Inflammatory macrophage (primary cell): ENCODE measurements around the gene SIGLEC12.

ENCODE experiments used
- DNase-seq, 2 donors: peaks; one replicate each; pipeline ENCODE4 v3.0.0-alpha.2; 2020 to 2022
- total RNA-seq, 18 experiments: gene quantifications; one replicate each; lab custom pipeline; 2026; ENCODE audit warnings: mixed read lengths in 6 of 18, inconsistent platforms in 2 of 18; lab: John Stamatoyannopoulos, UW

The SIGLEC12 gene
- 0 to 28.0 (median 0.37) reads per million in 18 experiments for total RNA-seq

DNA sequence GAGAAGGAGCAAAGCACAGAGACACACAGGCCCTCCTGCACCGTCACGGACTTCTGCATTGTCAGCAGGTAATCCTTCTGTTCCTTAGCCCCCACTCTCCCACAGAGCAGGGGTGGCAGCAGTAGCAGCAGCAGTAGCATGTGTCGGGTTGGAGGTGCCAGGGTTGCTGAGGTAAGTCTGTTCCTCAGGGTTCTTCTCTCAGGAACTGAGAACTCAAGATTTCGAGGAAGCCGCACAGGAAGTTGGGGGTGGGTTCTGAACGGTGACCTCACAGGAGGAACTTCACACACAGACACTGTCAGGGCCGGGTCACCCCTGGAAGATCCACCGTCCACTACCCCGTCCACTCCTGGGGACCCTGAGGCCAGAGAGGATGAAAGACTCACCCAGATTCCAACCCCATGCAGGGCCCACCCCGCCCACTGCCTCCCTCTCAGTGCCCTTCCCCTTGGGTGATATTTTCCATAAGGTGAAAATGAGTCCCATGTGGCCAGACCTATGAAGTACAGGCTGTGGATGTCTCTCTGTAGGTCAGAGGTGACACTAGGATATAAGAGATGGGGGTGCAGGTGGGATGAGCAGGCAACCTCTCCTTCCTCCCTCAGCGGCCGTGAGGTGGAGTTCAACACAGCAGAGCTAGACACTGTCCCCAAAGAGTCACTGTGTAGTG is at the start of gene SIGLEC12:
TSS of gene SIGLEC12 (minus strand) at position 207 of the 670 bp plus-strand sequence. CDS start at position 140, 67 bp downstream.
- peak; percentile 84 to 91 for DNase-seq

DNA sequence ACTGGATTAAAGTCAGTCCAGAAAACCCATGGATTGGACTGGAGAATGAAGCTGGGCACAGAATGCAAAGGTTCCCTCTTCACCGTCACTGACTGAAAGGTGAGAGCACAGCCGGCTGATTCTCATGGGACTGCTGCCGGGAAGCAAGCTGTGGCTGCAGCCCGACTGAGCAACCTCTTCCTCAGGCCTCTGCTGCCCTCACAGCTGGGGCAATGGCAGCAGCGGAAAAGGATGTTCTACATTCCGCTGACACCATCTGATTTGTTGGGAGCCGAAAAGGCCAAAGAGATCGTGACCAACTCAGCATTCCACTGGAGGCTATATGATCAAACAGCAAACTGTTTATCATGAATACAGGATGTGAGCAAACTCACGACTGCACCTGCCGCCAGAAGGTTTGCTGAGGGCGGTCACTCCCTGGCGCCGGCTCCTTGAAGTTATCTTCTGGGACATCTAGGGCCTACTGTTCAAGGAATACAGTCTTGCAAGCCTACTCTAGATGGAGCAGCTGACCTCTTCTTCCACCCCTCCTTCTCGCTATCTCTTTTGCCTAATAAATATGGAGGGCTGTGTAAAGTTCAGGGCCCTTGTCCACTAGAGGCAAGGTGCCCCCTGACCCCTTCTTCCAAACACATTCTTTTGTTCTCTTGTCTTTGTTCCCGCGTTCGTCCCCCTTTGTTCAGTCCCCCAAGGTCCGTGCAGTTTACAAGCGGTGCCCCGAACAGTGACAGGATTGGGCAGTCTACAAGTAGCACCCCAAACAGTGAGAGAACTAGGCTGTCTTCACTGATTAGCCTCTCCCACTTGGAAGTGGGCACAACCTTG is 49.5 kb upstream of the SIGLEC12 start:
- no peak for DNase-seq

DNA sequence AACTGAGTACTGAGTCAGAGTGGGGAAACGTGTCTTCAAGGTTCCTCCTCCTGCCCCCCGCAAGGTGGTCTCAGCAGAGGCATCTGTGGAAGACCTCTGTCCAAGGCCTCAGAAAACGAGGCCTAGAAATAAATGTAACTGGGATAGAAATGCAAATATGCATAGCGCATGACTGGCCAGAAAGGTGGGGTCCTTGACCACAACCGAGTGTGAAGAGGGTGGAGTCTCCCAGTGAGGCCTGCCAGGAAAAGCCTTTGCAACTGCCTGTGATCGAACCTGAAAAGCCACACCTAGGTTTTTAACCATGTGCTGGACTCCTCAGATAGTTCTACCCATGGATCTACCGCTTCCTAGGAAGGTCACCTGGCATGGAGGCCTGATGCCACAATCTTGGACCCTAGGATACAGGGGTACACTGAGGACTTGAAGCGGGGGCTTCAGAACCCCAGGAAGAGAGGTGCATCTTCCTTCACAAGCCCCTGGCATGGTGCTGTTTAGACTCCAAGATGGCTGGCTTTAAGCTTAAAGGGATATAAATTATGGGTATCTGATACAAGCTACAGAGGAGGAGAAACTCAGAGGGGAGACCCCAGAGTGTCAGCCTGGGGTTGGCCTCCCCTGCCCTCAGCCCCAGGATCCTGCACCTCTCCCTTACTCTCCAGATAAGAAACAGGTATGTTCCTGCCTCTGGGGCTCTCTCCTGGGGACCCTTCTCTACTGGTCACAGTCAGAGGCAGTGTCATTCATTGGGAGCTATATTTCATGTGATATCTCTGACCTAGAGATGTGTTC is 48.1 kb upstream of the SIGLEC12 start:
- DNase-seq: no peak

DNA sequence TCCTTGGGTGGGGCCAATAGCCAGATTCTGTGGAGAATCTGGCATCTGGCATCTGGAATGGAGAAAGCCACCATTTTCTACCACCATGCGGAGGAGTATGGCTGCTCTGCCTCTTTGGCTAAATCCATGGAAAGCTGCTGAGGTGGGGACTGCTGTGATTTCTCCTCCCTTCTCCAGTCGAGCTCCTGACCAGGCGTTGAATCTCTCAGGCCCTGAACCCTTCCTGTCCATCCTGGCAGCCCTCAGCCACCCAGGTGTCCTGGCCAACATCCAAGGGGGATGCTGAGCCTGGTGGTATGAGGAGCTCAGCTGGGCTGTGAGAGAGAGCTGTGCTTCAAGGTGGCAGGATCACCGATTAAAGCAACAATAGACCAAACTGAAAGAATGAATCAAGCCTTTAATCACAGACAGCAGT is 47.3 kb upstream of the SIGLEC12 start:
- no peak for DNase-seq

DNA sequence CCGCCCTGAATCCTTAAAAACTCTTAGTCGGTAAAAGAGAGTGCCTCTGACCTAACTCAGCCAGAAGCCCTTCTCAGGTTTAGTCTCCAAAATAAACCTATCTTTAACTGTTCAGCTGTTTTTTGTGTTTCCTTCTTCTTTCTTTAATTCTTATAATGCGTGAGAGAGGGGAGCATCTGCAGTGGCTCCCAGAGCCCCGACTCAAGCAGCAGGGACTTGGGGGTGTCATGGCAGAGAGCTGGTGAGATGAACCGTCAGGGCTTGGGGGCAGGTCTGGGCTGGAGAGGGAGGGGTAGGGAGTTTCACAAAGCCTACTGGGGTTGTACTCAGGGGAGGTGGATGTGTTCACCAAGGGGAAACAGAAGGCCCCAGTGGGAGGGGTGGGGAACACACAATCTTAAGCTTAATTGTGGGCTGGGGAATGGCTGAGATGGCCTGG is 46.6 kb upstream of the SIGLEC12 start:
- no peak for DNase-seq

DNA sequence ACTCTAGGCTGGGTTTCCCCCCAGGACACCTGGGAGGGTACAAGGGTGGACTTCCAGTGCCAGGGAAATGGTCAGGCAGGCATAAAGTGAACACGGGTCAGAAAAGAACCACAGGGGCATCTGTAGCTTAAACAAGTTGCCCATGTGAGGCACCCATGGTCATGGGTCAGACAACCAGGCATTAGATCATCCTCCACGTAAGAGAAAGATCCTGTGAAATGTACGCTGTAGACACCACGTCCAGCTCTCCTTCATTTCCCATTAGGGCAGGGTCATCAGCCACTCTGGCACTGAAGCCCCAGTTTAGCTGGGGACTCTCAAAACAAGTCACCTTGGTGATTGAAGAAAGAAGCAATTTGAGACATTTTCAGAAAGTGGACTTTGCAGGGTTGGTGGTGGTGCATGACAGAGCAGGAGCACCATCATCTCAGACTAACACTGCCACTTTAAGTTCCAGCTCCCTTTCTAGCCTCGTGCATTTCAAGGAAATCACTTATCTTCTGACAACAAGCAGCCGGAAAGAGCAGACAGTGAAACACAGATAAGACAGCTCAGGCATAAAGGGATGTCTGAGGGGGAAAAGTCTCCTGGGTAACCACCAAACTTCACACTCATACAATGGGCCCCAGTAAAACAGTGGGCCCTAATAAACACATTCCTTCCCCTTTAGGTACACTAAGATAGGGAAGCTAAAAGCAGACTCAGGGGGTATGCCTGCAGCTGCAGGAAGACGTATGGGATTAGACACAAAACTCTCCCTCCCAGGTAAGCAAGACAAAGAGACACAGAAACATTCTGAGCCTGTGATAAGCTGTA is 46.0 kb upstream of the SIGLEC12 start:
- peak in 1 of 2 donors; percentile 35 for DNase-seq

DNA sequence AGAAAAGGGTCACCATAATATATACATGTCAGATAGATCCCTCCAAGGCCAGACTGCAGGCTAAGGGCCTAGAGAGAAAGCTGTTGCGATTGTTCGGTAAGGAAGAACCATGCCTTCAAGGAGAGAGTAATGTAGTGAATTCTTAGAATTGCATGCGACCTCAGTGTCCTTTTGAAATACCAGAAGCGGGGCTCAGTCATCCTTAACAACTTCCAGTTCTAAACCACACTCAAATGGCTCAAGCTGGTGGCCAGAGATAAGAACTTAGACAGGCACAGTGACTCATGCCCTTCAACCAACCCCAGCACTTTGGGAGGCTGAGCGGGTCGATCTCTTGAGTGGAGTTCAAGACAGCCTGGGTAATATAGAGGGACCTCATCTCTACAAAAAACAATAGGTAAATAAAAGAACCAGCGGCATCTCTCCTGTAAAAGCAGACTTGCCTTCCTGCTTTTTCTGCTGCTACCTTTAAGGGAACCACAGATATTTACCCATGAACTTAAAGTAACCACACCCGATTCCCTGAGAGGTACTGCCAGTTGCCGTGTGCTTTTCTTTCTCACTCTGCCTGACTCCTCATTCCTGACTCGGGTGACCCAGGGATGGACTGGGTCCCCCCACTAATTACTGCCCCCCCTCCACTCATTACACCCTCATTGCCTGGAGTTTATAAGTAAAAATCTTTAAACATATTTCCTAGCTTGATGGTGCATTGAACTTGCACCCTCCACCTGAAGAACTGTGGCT is 45.2 kb upstream of the SIGLEC12 start:
- peak; percentile 81 for DNase-seq

DNA sequence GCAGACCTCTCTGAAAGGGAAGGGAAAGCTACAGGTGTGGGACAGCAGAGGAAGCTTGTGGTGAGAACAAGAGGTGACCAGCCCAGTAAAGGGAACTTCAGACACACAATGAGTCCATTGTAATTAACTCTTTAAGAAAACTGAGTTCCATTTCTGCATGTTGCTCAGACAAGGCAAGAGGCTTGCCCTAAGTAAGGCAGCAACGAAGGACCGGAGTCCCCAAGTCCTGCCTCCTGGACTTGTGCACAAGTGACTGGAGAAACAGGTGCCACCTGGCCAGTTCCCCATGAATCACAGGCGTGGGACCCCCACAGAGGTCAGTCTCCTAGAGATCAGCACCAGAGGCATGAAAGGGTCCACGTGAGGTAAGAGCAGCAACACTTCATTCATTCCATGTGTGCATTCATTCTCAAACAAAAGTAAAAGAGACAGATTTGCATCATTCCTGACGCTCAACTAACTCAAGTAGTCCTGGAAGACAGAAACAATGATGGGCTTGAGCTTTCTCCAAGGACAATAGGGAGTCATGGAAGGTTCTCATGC is 44.6 kb upstream of the SIGLEC12 start:
- no peak for DNase-seq

DNA sequence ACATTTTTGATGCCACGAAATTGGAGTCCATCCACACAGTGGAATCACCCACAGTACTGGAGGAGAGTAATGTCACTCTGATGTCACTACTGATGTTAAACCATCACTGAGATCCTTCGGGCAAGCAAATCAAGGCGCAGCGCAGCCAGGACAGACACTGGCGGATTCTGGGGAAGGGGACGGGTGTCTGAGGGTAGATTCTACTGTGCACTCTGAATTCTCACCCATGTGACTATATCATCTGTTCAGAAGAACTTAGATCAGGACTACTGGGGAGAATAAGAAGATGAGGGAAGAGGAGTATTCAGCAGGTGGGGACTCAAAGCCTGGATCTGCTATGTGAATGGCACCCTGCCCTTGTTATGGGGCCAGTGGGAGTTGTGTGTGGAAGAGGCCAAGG is 42.4 kb upstream of the SIGLEC12 start:
- no peak for DNase-seq

DNA sequence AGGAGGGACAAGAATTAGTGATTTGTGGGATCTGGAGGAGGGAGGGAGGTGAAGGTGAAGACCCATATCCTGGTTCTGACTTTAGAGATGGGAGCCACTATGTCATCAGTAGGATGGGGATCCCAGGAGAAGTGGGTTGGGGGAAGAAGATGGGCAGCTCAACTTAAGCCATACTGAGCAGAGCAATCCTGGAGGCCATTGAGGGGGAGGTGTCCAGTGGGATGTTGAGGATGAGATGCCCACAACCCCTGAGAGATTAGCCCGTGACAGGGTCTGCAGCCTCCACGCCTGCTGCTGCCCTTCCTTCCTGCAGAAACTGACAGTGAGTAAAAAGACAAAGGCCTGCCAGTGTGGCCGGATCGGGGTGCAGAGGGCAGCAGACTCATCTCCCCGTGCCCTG is 41.1 kb upstream of the SIGLEC12 start:
- DNase-seq: no peak

DNA sequence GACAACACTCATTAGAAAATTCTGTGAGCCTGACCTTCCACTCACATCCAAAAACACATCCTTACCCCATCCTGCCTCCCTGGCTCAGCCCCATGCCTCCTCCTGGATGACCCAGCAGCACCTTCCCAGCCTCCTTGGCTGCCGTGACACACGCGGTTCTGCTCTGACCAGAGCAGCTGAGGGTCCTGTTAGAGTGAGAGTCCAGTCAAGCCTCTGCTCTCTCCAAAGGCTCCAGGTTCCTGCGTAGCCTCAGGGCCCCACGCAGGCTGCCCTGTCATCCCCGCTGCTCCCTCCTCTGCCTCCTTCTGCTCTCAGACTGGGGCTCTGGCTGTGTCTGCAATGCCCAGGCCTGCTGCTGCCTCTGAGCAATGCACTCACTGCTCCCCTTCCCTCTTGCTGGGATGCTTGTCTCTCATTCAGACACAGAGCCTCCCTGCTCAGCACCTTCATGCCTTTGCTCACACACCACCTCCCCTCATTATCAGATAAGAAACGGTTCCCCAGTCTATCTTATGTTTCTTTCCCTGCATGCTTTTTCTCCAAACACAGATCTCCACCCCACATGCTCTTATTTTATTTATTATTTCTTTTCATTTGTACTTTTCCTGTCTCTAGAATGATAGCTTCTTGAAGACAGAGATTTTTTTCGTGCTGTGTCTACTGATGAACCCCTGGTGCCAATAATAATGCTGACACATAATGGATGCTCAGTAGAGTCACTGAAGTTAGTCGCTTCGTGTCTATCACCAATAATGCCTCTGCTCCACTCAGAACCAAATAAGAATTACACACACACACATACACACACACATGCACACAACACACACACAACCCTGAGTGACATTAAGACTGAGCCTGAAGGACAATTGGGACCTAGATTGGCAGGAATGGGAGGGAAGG is 40.1 kb upstream of the SIGLEC12 start:
- no peak for DNase-seq

DNA sequence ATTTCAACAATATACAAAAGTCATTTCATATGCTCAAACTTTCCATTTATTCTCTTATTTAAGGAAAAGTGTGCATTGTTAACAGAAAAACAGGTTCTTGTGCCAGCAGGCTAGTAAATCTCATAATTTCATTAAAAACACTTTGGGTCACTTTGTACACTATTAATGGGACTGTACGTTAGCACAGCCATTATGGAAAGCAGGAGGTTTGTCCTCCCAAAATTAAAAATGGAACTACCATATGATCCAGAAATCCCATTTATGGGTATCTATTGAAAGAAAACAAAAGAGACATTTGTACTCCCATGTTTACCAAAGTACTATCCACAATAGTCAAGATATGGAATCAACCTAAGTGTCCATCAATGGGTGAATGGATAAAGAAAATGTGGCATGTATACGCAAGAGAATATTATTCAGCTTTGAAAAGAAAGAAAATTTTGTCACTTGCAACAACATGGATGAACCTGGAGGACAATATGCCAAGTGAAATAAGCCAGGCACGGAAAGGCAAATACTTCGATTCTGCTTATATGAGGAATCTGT is 38.3 kb upstream of the SIGLEC12 start:
- no peak for DNase-seq

DNA sequence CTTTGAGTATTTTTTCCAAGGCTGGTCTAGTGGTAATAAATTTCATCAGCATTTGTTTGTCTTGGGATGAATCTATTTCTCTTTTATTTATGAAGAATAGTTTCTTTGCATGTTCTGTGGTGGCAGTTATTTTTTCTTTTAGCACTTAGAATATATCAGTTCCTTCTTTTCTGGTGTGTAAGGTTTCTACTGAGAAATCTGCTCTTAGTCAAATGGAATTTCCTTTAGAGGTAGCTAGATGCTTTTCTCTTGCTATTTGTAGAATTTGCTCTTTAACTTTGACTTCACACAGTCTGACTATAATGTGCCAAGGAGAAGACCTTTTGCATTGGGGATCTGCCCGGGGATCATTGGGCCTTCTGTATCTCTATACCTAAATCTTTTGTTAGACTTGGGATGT is 33.9 kb upstream of the SIGLEC12 start:
- DNase-seq: no peak

DNA sequence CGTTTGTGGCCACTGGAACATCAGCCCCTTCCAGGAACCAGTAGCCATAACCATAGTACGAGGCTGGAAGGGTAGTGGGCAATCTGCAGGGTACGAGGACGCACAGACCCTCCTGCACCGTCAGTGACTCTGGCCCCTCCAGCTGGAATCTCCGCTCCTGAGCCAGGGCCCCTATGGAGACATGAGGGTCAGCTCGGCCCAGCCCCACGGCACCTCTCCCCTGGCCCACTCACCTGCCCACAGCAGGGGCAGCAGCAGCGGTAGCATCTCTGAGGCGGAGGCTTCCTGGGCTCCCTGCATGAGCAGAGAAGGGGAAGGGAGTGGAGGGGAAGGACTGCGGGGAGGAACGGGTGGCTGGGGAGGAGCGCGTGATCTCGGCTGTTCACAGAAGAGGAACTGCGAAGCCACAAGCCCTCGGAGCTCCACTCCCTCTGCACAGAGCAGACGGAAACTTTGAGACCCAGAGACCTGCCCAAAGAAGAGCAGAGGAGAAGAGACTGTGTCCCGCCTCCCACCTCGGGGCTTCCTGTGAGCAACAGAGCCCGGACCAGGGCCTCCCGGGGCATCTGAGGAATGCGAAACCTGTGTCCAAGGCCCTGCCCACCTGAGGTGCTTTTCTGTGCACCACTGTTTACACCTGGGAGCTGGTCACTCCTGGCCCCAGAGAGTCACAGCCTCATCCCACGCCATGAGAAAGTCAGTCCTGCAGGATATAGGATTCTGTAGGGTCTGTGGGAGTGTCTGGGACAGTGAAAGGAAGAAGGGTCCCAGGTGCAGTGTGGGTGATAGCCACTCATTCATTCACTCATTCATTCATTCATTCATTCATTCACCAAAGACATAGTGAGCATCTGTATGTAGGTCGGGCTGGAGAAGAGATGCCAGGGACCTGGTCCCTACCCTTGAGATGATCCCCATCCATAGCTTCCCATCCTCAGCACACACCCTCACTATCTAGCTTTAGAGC is 30.0 kb upstream of the SIGLEC12 start, which contains the start of gene SIGLEC6:
TSS of gene SIGLEC6 (minus strand) at position 322 of the 967 bp plus-strand sequence. CDS start at position 300, 22 bp downstream.
- peak; percentile 92 for DNase-seq

DNA sequence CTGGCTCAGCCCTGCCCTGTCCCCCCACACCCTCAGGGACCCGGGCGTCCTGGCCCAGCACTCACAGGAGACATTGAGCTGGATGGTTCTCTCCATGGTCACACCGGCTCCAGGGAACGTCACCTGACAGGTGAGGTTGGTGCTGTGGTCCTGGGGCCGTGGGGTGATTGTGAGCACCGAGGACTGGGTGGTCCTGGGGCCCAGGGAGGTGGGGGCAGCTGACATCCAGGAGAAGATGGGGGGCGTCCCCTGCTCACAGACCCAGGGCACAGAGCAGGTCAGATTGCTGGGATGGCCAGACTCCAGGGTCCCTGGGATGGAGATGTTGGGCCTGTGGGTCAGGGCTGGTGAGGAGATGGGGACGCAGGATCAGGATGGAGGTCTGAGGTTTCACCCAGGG is 29.0 kb upstream of the SIGLEC12 start:
- DNase-seq: no peak

DNA sequence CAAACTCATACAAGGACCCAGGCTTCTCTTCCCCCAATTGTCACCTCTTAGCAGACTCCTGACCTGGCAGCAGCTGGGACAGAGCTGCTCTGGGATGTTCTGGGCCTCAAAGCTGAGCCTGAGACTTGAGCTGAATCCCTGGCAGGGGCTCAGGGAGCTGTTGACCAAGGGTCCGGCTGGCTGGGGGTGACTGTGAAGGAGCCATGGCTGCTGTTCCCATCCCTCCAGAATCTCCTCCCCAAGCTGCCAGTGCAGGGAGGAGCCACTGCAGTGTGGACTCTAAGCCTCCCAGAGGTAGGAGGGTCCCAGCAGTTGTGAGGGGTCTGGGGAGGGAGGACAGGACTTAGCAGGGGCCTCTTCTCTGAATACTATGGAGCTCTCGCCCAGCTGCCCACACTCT is 27.7 kb upstream of the SIGLEC12 start:
- no peak for DNase-seq

DNA sequence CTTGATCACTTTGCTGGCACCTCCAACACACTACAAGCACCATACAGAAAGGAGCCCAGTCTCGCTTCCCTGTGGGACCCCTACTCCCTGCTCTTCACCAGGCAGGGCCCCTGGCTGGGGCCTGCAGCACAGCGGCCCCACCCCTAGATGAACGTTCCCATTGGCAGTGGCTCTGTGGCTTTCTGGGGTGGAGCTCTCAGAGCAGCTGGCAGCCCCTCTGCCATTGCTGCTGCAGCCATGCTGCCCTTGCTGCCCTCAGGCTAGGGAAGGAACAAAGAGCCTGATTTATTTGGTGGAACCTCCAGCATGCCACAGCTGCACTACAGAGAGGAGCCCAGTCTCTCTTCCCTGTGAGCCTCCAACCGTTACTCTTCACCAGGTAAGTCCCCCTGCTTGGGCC is 24.1 kb upstream of the SIGLEC12 start:
- DNase-seq: no peak

DNA sequence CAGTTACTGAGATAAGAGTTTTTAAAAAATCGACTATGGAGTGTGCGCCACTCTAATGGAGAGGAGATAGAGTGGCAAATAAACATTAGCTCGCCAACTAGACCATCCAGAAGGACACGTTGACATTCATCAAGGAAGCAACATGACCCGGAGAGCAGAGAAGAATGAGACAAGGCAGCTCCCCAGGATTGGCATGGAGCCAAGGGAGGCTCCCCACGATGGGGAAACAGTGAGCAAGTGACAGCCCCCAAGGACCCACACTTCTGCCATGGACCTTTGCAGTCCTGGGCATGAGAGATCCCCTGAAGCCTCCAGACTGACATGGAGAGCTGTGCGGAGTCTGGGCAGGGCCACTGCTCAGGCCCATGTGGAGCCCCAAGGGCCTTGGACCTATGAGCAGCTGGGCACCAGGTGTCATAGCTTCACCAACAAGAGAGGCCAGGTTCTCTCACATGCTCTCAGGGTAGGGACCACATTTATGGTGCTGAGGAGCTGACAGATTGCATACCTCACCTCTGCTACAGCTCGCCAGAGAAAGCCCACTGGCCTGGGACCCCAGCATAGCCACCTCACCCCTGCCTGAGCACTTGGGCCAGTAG is 23.2 kb upstream of the SIGLEC12 start:
- no peak for DNase-seq
